SW480 (cell line): ENCODE results near the gene SUB1.
"Not testable (repeated sequence)": the region's sequence is repeated elsewhere in the genome, so short reads cannot be mapped to it uniquely, and the experiment has no call there.

Experiments
- DNase-seq: peaks from one replicate; pipeline ENCODE4 v3.0.0-alpha.2; 2016; ENCODE audit warnings: low spot score

The SUB1 gene

DNA sequence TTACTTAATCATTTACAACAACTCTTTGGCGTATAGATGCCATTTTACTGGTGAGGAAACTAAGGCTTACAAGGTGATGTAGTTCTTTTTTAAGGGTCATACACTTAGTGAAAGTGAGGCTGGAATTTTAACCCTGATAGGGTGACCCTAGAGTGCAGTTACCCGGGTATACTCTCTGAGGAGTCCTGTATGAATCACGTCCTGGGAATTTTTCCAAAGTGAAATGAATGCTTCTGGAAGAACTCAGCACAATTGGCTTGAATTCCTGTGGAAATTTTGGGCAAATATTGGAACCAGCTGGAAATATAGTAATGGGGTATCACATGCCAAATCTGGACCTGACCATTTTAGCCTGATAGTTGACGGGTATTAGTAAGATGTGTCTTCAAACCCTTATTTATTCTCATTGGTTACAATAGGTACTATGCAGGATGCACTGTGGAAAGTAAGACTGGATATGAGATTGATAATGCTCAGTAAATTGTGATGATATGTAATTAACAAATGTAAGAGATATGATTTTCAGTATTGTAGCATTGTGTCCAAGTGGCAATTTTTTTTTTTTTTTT lies 14.8 kb downstream of the SUB1 start:
- DNase-seq: no peak

DNA sequence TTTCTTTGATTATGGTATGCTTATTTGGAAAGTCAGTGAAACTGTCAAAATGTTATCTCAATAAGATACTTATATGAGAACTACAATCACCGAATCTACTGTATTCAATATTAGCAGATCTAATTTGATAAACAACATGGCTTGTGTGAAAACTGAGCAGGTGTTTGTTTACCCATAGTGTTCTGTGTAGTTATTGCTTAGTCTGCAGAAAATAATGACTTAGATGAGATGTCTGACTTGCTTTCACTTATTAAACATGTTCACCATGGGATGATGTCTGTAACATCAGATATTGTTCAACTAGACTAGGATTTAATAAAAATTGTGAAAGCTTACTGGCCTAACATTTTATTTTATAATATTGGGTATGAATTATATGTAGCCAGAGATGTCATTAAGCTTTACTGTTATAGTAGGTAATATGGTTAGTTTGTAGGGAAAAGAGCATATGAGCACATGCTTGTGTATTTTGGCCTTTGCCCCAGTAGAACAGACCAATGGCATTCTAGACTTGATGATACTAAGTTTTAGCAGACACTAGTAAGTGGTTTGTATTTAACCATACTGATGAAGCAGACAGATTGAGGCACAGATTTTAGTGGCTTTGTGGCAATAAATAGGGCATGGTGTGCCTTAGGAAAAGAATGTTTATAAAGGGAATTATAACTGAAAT lies 16.4 kb downstream of the SUB1 start:
- no peak for DNase-seq

- DNase-seq: no peak
These were observed 17.5 kb downstream of the SUB1 start for GRCh38 chr5:32602906-32603305.

GRCh38 chr5:32604800-32605765 lies 19.7 kb downstream of the SUB1 start:
- DNase-seq: no peak

- no peak for DNase-seq
These were observed 20.4 kb downstream of the SUB1 start for GRCh38 chr5:32605766-32606152.

- DNase-seq: peak; percentile 1
These were observed 27.0 kb downstream of the SUB1 start for GRCh38 chr5:32612134-32612888.

GRCh38 chr5:32613050-32613672 lies 27.8 kb downstream of the SUB1 start:
- peak; percentile 56 for DNase-seq

GRCh38 chr5:32615236-32615635 lies 29.9 kb downstream of the SUB1 start:
- no peak for DNase-seq

DNA sequence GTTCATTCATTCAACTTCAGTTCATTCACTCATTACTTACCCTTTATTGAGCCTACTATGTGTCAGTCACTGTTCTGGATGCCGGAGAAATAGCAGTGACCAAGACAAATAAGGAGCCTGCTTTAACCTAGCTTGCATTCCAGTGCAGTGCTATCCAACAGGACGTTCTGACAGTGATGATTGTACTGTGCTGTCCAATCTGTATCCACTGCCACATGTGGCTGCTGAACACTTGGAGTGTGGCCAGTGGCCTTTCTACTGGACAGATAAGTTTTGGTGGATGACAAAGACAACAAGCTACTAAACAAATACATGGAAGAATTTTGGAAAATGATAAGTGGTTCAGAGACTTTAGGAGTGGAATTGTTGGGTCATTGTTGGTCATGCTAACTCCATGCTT lies 33.6 kb downstream of the SUB1 start:
- DNase-seq: no peak

DNA sequence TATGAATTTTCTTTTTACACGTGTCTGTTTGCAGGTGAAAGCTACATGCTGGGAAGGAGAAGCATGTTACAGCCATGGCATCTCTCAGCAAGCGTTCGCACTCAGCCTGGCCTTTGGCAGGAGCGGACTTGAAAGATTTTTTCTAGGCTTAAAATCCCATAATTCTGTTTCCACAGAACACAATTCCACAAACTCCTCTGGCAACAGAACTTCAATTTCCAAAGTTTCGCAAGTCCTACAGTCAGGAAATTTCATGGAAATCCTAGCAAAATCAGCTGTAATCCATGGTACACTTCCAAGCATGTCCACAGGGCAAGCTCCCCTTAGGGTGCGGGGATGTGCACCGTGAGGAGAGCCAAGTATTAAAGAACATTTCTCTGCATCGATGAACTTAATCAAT lies 35.9 kb downstream of the SUB1 start:
- no peak for DNase-seq

GRCh38 chr5:32625106-32625505 lies 39.7 kb downstream of the SUB1 start:
- no peak for DNase-seq

- DNase-seq: no peak
These were observed 40.2 kb downstream of the SUB1 start for GRCh38 chr5:32625547-32625946.

DNA sequence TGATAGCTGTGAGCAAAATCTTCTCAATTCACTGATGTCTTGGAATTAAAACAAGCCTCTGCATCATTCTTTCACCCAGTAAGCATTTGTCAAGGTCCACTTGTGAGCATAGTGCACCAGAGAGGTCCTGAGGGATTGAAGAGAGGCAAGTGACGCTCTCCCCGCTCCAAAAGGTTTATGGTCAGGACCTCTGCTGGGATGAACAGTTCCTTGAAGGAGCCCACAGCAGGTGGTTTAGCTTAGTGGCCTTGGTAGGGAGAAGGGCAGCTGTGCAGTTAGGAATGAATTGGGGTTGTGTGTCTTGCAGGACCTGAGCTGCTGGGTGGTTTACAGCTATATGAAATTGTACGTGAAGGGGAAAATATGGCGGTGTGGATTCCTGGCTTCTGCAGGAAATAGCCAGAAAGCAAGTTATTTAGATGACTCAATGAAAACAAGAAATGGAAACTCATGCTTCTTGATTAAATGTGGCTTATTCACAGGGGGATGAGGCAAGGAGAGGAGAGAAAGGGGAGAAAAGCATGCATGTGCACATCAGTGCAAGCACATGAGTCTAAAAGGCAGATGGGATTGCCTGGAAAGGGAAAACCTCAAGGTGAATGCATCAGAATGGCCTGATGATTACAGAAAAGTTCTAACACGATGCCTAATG lies 42.0 kb downstream of the SUB1 start:
- no peak for DNase-seq

GRCh38 chr5:32628049-32628844 lies 42.9 kb downstream of the SUB1 start:
- DNase-seq: no peak

- DNase-seq: no peak
These were observed 45.6 kb downstream of the SUB1 start for GRCh38 chr5:32630867-32631491.

DNA sequence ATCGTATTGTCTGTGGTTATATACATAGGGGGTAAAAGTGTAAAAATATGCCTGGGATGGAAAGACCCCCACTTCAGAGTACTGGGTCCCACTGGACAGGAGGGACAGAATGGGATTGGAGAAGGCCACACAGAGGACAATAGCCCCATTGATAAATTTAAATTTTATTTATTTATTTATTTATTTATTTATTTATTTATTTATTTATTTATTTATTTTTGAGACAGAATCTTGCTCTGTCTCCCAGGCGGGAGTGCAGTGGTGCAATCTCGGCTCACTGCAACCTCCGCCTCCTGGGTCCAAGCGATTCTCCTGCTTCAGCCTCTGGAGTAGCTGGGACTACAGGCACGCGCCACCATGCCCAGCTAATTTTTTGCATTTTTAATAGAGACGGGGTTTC lies 47.7 kb downstream of the SUB1 start:
- DNase-seq: not testable (repeated sequence)

GRCh38 chr5:32638309-32638708 lies 53.0 kb downstream of the SUB1 start:
- DNase-seq: no peak

- no peak for DNase-seq
These were observed 54.6 kb downstream of the SUB1 start for GRCh38 chr5:32639943-32640342.

DNA sequence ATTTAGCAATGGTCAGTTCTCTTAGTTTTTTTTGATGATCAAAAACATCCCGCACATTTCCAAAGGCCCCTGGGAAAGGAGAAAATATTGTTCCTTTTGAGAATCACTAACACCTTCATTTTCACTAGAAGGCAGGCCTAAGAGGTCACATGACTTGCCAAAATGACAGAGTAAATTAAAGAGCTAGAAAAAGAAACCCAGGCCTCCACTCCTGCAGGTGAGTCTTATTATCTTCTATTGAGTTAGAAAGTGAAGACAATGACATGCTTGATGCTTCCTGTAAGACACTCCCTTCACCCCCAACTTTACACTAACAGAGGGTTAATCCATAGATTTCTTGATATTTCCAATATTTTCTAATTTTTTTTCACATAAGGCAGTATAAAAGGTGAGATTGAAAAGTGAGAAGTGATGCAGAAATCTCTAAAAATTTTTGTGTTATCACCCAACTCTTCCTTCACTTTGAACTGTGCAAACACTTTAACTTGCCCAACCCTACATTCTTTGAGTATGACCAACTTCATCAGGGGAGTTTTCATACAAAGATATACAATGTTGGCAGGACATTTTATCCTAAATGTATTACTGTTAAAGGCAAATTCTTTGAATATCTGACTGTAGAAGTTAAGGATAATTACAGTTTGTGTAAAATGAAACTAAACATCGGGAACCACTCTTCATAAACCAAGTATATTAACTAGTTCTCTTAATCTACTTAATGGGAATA lies 57.1 kb downstream of the SUB1 start:
- peak; percentile 13 for DNase-seq
